Measurements from ENCODE around the gene C2CD2. TPM values are rescaled to one million over a fixed set of nuclear protein-coding genes. Genes with fewer than 3 reads are reported as not detected.

Gene C2CD2
- total RNA-seq, 2 donors from 2014 or later: 27.3 to 30.5 TPM

DNA sequence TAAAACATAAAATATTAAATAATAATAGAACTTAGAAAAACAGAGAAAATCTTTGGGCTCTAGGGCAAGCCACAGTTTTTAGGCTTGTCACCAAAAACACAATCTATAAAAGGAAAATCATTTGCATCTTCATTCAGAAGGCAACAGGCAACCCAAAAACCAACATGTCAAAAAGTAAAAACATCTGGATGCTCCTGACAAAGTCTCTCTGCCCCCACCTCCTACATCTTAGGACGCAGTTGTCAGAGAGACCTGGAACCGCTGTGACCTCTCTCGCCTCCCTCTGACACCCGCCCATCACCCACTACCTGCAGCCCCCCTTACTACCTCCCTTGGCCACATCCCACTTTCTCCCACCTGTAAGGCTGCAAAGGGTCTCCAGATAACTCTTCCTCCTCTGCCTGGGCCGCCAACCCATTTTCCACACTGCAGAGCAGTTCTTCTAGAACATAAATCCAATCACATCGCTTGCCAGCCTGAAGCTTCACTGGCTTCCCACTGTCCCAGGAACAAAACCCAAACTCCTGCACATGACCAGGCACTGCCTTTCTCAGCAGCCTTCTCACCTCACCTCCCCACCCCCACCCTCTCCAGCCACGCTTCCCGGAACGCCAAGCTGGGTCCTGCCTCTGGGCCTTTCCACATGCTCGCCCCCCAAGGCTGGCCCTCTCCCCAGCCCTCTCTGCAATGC lies 89.4 kb downstream of the C2CD2 start:
- Histone ChIP-seq H3K4me1 (replicated peaks) (no peaks in the 10 kb centered on the region), H3K27ac (no peak overlapping the region), H3K4me3 (no peak overlapping the region), H3K9me3 (no peaks in the 10 kb centered on the region), H3K36me3 (no peaks in the 10 kb centered on the region), H3K27me3 (replicated peaks; ENCODE audit: insufficient read depth) (no peaks in the 10 kb centered on the region)
- WGBS: 91% methylated on average over 10 of the region's 10 CpGs
- intact Hi-C loops (cut with DNase I): no loop called here
- no peak for DNase-seq (ENCODE audit: low spot score)
- no peak for TF ChIP-seq POLR2A (IDR thresholded peaks at IDR 0.05)

DNA sequence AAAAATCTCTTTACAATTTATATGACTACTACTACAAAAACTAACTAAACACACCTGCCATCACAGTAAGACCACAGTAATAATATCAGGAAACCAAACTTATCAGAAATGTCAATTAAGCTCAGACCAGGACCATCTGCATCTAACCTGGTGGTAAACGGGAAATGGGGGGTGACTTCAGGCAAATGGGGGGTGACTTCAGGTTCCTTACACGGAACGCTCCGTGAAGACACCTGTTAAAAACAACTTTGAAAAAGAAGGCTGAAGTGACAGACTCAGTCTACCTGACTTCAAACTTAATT lies 90.4 kb downstream of the C2CD2 start:
- no peak overlapping the region for H3K4me3 ChIP-seq
- no peak for DNase-seq (ENCODE audit: low spot score)
- H3K36me3 ChIP-seq: no peaks in the 10 kb centered on the region
- no peaks in the 10 kb centered on the region for H3K4me1 ChIP-seq (replicated peaks)
- H3K27ac ChIP-seq: no peak overlapping the region
- WGBS: 84% methylated on average over 4 of the region's 4 CpGs
- no peaks in the 10 kb centered on the region for H3K9me3 ChIP-seq
- intact Hi-C loops (cut with DNase I): no loop called here
- no peak for TF ChIP-seq POLR2A (IDR thresholded peaks at IDR 0.05)
- TF ChIP-seq CTCF (IDR thresholded peaks at IDR 0.05): no peak
- no peak for TF ChIP-seq POLR2AphosphoS5 (IDR thresholded peaks at IDR 0.05)
- no peaks in the 10 kb centered on the region for H3K27me3 ChIP-seq (replicated peaks; ENCODE audit: insufficient read depth)

DNA sequence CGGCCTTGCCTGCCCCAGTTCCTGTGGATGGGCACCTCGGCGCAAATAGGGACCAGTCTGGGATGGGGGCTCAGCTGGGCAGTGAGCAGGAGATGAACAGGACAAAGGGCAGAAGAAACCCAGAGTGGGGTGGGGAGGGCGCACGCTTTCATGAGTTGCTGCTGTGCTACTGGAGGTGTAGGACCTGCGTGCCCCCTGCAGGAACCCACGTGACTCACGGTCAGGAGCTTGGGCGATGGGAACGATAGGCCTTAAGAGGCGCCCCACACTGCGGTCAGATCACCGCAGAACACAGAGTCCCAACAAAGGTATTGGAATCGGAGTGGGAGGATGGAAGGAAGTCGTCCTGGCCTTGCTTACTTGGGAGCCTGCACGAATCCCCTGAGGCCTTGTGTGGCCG lies 91.8 kb downstream of the C2CD2 start:
- intact Hi-C loops (cut with DNase I): no loop called here
- DNase-seq (ENCODE audit: low spot score): no peak
- Histone ChIP-seq H3K9me3 (no peaks in the 10 kb centered on the region), H3K27ac (no peak overlapping the region), H3K27me3 (replicated peaks; ENCODE audit: insufficient read depth) (no peaks in the 10 kb centered on the region), H3K4me1 (replicated peaks) (no peaks in the 10 kb centered on the region), H3K4me3 (no peak overlapping the region), H3K36me3 (no peaks in the 10 kb centered on the region)
- WGBS: 92% methylated on average over 17 of the region's 17 CpGs
- no peak for TF ChIP-seq POLR2A (IDR thresholded peaks at IDR 0.05)
- TF ChIP-seq POLR2AphosphoS5 (IDR thresholded peaks at IDR 0.05): no peak
- no peak for TF ChIP-seq CTCF (IDR thresholded peaks at IDR 0.05)

GRCh38 chr21:41861255-41861654 lies 92.6 kb downstream of the C2CD2 start:
- H3K4me1 ChIP-seq (replicated peaks): no peaks in the 10 kb centered on the region
- no peak for DNase-seq (ENCODE audit: low spot score)
- no peaks in the 10 kb centered on the region for H3K36me3 ChIP-seq
- no peak overlapping the region for H3K27ac ChIP-seq
- intact Hi-C loops (cut with DNase I): no loop called here
- H3K27me3 ChIP-seq (replicated peaks; ENCODE audit: insufficient read depth): no peaks in the 10 kb centered on the region
- 89% methylated on average over 4 of the region's 4 CpGs for WGBS
- no peak overlapping the region for H3K4me3 ChIP-seq
- H3K9me3 ChIP-seq: no peaks in the 10 kb centered on the region
- no peak for TF ChIP-seq POLR2AphosphoS5 (IDR thresholded peaks at IDR 0.05)
- TF ChIP-seq POLR2A (IDR thresholded peaks at IDR 0.05): no peak
- TF ChIP-seq CTCF (IDR thresholded peaks at IDR 0.05): no peak

- Histone ChIP-seq H3K9me3 (no peaks in the 10 kb centered on the region), H3K27me3 (replicated peaks; ENCODE audit: insufficient read depth) (no peaks in the 10 kb centered on the region), H3K4me3 (no peak overlapping the region), H3K36me3 (no peaks in the 10 kb centered on the region), H3K27ac (no peak overlapping the region), H3K4me1 (replicated peaks) (no peaks in the 10 kb centered on the region)
- intact Hi-C loops (cut with DNase I): no loop called here
- WGBS: 94% methylated on average over 23 of the region's 23 CpGs
- no peak for TF ChIP-seq POLR2A (IDR thresholded peaks at IDR 0.05)
- no peak for DNase-seq (ENCODE audit: low spot score)
Measured at GRCh38 chr21:41859297-41859980, 94.4 kb downstream of the C2CD2 start.

Data from prostate gland (tissue), 2 donors.